ENCODE data around the gene RALY. TPM values are rescaled to one million over a fixed set of nuclear protein-coding genes. Genes with fewer than 3 reads are reported as not detected.

Gene RALY
- total RNA-seq, 1 experiment from 2014 or later = 162 TPM

GRCh38 chr20:34062570-34063482, 69.1 kb downstream of the RALY start:
- DNase-seq = no peak
- Histone ChIP-seq H3K27ac (no peak overlapping the region), H3K27me3 (no peaks in the 10 kb centered on the region), H3K4me3 (no peak overlapping the region), H3K9me3 (replicated peaks) (no peaks in the 10 kb centered on the region), H3K36me3 (peaks cover 13% of the 10 kb centered on the region; the same call in 1 of the 2 replicates), H3K4me1 (peaks cover 14% of the 10 kb centered on the region)

DNA sequence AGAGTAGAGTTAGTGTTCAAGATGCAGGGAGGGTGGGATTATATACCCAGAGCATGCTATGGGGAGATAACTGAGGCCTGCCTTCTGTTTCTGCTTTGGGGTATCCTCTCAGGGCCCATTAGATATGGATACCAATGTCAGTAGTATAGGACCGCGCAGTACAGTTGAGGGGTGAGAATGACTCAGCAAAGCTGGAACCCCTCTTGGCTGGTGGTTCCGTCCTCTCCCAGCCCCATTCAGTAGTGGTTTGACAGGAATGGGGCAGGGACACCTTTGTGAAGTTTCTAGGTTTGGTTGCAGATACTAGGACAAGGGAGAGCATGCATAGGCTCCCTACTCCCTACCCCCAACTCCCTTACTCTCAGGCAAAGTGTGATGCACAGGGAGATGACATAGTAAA, 70.6 kb downstream of the RALY start:
- H3K9me3 ChIP-seq (replicated peaks) = no peaks in the 10 kb centered on the region
- no peak overlapping the region for H3K4me3 ChIP-seq
- H3K27me3 ChIP-seq = no peaks in the 10 kb centered on the region
- peaks cover 16% of the 10 kb centered on the region; the same call in 1 of the 2 replicates for H3K36me3 ChIP-seq
- no peak overlapping the region for H3K27ac ChIP-seq
- H3K4me1 ChIP-seq = peaks cover 23% of the 10 kb centered on the region
- no peak for DNase-seq

- Histone ChIP-seq H3K36me3 (peaks cover 16% of the 10 kb centered on the region; the same call in 1 of the 2 replicates), H3K27me3 (no peaks in the 10 kb centered on the region), H3K27ac (no peak overlapping the region), H3K4me3 (no peak overlapping the region), H3K9me3 (replicated peaks) (no peaks in the 10 kb centered on the region), H3K4me1 (peaks cover 28% of the 10 kb centered on the region)
- DNase-seq = no peak
Measured at GRCh38 chr20:34065260-34065659, 71.5 kb downstream of the RALY start.

DNA sequence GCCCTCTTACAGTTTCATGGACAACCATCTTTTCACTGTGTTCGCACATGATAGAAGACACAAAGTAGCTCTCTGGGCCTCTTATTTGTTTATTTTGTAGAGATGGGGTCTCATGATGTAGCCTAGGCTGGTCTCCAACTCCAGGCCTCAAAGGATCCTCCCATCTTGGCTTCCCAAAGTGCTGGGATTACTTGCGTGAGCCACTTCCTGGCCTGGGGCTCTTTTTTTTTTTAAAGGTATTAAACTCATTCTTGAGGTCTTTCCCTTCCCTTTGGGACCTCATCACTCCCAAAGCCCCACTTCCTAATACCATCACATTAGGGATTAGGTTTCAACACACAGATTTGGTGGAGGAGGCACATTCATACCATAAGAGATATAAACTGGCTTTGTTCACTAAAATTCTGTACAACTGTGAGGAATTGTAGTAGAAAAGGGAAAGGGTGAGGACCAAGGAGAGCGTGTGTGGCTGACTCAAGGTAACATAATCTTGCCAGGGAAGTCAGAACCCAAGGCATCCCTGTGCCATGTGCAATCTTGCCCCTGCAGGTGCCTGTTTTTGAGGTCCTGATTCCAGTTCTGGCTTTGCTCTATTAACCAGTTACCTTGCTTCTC, 72.9 kb downstream of the RALY start:
- no peaks in the 10 kb centered on the region for H3K27me3 ChIP-seq
- no peaks in the 10 kb centered on the region for H3K9me3 ChIP-seq (replicated peaks)
- H3K36me3 ChIP-seq = peaks cover 15% of the 10 kb centered on the region; the same call in 1 of the 2 replicates
- no peak overlapping the region for H3K4me3 ChIP-seq
- no peak overlapping the region for H3K27ac ChIP-seq
- peaks cover 28% of the 10 kb centered on the region for H3K4me1 ChIP-seq
- peak; percentile 70 to 91 for DNase-seq

- H3K9me3 ChIP-seq (replicated peaks) = no peaks in the 10 kb centered on the region
- H3K27ac ChIP-seq = no peak overlapping the region
- peaks cover 28% of the 10 kb centered on the region for H3K4me1 ChIP-seq
- H3K4me3 ChIP-seq = no peak overlapping the region
- H3K36me3 ChIP-seq = peaks cover 20% of the 10 kb centered on the region
- no peak for DNase-seq
- no peaks in the 10 kb centered on the region for H3K27me3 ChIP-seq
Measured at GRCh38 chr20:34068001-34068400, 74.3 kb downstream of the RALY start.

- Histone ChIP-seq H3K9me3 (replicated peaks) (no peaks in the 10 kb centered on the region), H3K27ac (no peak overlapping the region), H3K27me3 (no peaks in the 10 kb centered on the region), H3K36me3 (peaks cover 19% of the 10 kb centered on the region), H3K4me1 (peaks cover 28% of the 10 kb centered on the region), H3K4me3 (no peak overlapping the region)
- peak; percentile 76 to 92 for DNase-seq
Measured at GRCh38 chr20:34069341-34070078, 75.8 kb downstream of the RALY start.

DNA sequence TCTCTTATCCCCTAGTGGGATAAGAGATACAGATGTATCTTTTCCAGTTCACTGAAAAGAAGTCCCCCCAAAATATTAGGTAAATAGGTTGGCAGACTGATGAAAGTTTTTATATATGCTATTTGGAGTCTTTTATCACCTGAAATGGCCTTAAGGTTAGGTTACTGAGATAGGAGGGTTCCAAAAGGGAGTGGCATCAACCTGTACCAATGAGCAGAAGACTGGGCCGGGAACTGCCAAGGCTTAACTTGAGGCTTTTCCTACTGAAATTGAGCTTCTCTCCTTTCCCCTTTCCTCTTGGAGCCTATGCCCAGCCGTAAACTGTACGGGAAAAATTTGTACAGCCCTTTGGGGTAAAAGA, 76.3 kb downstream of the RALY start:
- Histone ChIP-seq H3K4me3 (no peak overlapping the region), H3K27me3 (no peaks in the 10 kb centered on the region), H3K36me3 (peaks cover 14% of the 10 kb centered on the region), H3K27ac (no peak overlapping the region), H3K4me1 (peaks cover 28% of the 10 kb centered on the region), H3K9me3 (replicated peaks) (no peaks in the 10 kb centered on the region)
- no peak for DNase-seq

DNA sequence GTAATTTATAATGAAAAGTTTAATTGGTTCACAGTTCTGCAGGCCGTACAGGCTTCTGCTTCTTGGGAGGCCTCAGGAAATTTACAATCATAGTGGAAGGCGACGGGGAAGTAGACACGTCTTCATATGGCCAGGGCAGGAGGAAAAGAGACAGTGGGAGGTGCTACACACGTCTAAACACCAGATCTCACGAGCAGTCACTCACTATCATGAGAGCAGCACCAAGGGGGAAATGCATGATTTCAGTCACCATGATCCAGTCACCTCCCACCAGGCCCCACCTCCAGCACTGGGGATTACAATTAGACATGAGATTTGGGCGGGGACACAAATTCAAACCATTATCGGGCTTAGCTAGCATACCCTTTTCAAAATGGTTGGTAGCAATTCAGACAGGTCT, 77.1 kb downstream of the RALY start:
- H3K27me3 ChIP-seq = no peaks in the 10 kb centered on the region
- DNase-seq = no peak
- H3K4me3 ChIP-seq = no peak overlapping the region
- peaks cover 28% of the 10 kb centered on the region for H3K4me1 ChIP-seq
- no peak overlapping the region for H3K27ac ChIP-seq
- H3K36me3 ChIP-seq = peaks cover 15% of the 10 kb centered on the region
- H3K9me3 ChIP-seq (replicated peaks) = no peaks in the 10 kb centered on the region

- Histone ChIP-seq H3K4me1 (peaks cover 18% of the 10 kb centered on the region), H3K27me3 (no peaks in the 10 kb centered on the region), H3K36me3 (peaks cover 21% of the 10 kb centered on the region), H3K4me3 (no peak overlapping the region), H3K9me3 (replicated peaks) (no peaks in the 10 kb centered on the region), H3K27ac (no peak overlapping the region)
- no peak for DNase-seq
Measured at GRCh38 chr20:34072076-34072475, 78.4 kb downstream of the RALY start.

GRCh38 chr20:34072778-34073177, 79.1 kb downstream of the RALY start:
- Histone ChIP-seq H3K9me3 (replicated peaks) (no peaks in the 10 kb centered on the region), H3K4me1 (peaks cover 14% of the 10 kb centered on the region), H3K27me3 (no peaks in the 10 kb centered on the region), H3K27ac (no peak overlapping the region), H3K36me3 (peaks cover 24% of the 10 kb centered on the region), H3K4me3 (no peak overlapping the region)
- no peak for DNase-seq

GRCh38 chr20:34074101-34074760, 80.5 kb downstream of the RALY start:
- no peak overlapping the region for H3K27ac ChIP-seq
- no peaks in the 10 kb centered on the region for H3K9me3 ChIP-seq (replicated peaks)
- H3K4me3 ChIP-seq = no peak overlapping the region
- no peaks in the 10 kb centered on the region for H3K27me3 ChIP-seq
- peaks cover 25% of the 10 kb centered on the region for H3K36me3 ChIP-seq
- peak in 1 of 2 experiments; percentile 17 for DNase-seq
- peaks cover 6% of the 10 kb centered on the region for H3K4me1 ChIP-seq

- Histone ChIP-seq H3K27me3 (no peaks in the 10 kb centered on the region), H3K36me3 (peaks cover 26% of the 10 kb centered on the region)
- DNase-seq = no peak
Measured at GRCh38 chr20:34075647-34076046, 81.9 kb downstream of the RALY start.

DNA sequence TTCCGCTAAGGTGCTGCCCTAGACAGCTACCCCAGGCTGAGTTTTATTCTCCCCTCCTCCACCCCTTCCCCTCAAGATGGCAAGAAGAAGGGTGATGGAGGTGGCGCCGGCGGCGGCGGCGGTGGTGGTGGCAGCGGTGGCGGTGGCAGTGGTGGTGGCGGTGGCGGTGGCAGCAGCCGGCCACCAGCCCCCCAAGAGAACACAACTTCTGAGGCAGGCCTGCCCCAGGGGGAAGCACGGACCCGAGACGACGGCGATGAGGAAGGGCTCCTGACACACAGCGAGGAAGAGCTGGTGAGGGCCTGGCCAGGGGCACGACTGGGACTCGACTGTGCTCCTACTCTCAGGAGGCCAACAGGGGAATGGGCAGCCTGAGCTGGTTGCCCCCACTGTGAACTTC, 83.2 kb downstream of the RALY start:
- no peak overlapping the region for H3K27ac ChIP-seq
- no peaks in the 10 kb centered on the region for H3K9me3 ChIP-seq (replicated peaks)
- no peaks in the 10 kb centered on the region for H3K27me3 ChIP-seq
- H3K4me3 ChIP-seq = no peak overlapping the region
- no peaks in the 10 kb centered on the region for H3K4me1 ChIP-seq
- no peak for DNase-seq
- H3K36me3 ChIP-seq = peaks cover 27% of the 10 kb centered on the region

More at GRCh38 chr20:34075647-34076046, 81.9 kb downstream of the RALY start:
- Histone ChIP-seq H3K4me3 (no peak overlapping the region), H3K27ac (no peak overlapping the region), H3K9me3 (replicated peaks) (no peaks in the 10 kb centered on the region), H3K4me1 (no peaks in the 10 kb centered on the region)

- H3K27ac ChIP-seq = no peak overlapping the region
- no peaks in the 10 kb centered on the region for H3K9me3 ChIP-seq (replicated peaks)
- H3K4me1 ChIP-seq = no peaks in the 10 kb centered on the region; the same call in 1 of the 2 replicates
- DNase-seq = no peak
- H3K4me3 ChIP-seq = no peak overlapping the region
- H3K27me3 ChIP-seq = no peaks in the 10 kb centered on the region
- H3K36me3 ChIP-seq = peaks cover 23% of the 10 kb centered on the region; the same call in 1 of the 2 replicates
Measured at GRCh38 chr20:34078540-34078939, 84.8 kb downstream of the RALY start.

All from SJCRH30 (cell line).